Measurements from ENCODE around the gene DBP.
A peak's percentile ranks its signal among the peaks of the same experiment; 100 is the strongest.
"Not testable (repeated sequence)": the region's sequence is repeated elsewhere in the genome, so short reads cannot be mapped to it uniquely, and the experiment has no call there.

DBP gene

DNA sequence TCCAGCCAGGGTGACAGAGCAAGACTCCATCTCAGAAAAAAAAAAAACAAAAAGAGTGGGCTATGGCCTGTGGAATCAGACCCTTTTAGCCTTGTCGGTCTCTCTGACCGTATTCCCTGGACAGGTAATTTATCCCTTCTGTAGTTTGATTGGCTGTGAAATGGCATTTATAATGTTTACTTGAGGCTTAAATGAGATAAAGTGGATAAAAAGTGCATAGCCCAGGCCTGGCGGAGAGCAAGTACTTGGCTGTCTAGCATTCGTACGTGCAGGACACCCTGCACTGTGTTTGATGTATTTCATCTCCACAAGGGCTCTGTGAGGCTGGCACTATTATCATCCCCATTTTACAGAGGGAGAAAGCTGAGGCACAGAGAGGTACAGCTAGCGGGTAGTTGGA lies 28.6 kb upstream of the DBP start:
- no peak for DNase-seq

GRCh38 chr19:48664476-48664875 lies 27.3 kb upstream of the DBP start:
- DNase-seq, result no peak

DNA sequence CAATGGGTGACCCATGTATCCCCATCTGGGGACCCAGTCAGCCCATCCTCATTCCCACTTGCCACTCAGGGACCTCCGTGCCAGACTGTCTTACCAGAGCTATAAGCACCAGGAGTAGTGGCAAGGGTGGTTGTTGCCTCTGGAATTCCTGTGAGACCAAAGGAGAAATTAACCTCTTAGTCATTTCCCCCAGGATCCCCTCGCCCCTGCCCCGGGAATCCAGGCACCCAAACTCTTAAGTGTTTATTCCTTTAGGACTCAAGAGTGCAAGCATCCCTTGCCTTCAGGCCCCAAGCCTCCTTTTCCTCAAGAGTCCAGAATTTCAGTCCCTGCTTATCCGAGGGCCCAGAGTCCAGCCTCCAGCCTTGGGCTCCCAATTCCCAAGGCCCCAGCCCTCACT lies 26.5 kb upstream of the DBP start:
- DNase-seq, result no peak

- DNase-seq, result no peak
Observed at GRCh38 chr19:48661711-48662090, 24.5 kb upstream of the DBP start.

- DNase-seq, result no peak
Observed at GRCh38 chr19:48660852-48661710, 23.9 kb upstream of the DBP start.

DNA sequence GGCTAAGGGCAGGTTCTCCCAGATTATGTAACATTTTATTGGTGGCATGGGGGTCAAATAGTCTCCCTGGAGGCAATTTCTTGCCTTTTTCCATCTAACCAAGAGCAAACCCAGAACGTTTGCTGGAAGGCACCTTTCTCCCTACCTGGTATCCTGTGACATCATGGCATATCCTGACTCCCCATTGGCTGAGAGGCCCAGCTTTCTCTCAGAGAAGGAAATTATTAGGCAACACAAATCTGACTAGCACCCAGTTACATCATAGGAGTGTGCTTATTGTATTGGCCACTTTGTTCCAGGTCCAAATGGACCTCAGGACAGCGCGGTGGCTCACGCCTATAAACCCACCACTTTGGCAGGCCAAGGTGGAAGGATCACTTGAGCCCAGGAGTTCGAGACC lies 22.6 kb upstream of the DBP start:
- DNase-seq, result no peak

GRCh38 chr19:48658483-48658882 lies 21.3 kb upstream of the DBP start:
- no peak for DNase-seq

DNA sequence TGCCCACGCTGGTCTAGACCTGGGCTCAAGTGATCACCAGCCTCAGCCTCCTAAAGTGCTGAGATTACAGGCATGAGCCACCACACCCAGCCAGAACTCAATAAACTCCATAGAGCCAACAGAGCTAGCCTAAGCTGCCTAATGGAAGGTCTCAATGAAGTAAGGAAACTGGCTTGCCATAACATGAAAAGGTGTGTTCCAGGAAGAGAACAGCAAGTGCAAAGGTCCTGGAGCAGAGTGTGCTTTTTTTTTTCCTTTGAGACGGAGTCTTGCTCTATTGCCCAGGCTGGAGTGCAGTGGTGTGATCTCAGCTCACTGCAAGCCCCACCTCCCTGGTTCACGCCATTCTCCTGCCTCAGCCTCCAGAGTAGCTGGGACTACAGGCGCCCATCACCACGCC lies 20.6 kb upstream of the DBP start:
- not testable (repeated sequence) for DNase-seq

- no peak for DNase-seq
Observed at GRCh38 chr19:48656840-48657474, 19.8 kb upstream of the DBP start.

- DNase-seq, result peak; percentile 98
Observed at GRCh38 chr19:48654299-48655059, 17.3 kb upstream of the DBP start.

- no peak for DNase-seq
Observed at GRCh38 chr19:48651683-48652048, 14.5 kb upstream of the DBP start.

- DNase-seq, result no peak
Observed at GRCh38 chr19:48650974-48651682, 13.9 kb upstream of the DBP start.

GRCh38 chr19:48648134-48648533 lies 11.0 kb upstream of the DBP start:
- no peak for DNase-seq

- peak; percentile 95 for DNase-seq
Observed at GRCh38 chr19:48646722-48647216, 9.6 kb upstream of the DBP start.

DNA sequence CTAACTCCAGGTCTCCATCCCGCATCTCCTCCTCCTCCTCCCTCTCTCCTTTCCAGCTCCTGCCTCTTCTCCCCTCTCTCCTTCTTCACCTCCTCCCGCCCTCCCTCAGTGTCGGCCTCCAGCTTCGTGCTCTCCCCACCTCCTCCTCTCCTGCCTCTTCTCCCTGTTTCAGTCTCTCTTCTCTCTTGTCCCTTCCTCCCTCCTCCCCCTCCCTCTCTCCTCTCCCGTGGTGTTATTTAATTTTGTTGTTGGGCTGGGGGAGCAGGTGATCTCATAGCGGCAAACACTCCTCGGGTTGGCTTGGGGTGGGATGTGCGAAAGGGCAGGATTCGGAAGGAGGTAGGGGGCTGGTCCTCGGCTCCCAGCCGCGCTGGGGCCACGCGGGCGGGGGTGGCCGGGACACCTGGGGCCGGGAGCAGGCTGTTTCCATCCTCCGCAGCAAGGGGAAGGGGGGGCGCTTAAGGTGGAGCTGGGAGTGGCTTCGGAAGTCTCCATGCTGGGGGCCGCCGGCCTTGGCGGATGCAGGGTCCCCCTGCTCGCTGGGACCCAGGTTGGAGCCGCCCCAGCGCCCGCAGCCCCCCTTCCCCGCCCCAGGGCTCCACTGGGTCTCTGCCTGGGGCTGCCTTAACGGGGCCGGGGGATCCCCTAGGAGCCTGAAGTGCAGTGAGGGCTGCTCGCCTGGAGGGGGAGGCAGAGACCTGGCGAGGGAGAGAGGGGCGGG lies 9.0 kb upstream of the DBP start, which contains the start of gene CA11:
Gene CA11, minus strand, starts transcription at position 187 of the 721 bp plus-strand sequence. CDS start 555 bp downstream, outside the sequence.
- peak; percentile 94 for DNase-seq

DNA sequence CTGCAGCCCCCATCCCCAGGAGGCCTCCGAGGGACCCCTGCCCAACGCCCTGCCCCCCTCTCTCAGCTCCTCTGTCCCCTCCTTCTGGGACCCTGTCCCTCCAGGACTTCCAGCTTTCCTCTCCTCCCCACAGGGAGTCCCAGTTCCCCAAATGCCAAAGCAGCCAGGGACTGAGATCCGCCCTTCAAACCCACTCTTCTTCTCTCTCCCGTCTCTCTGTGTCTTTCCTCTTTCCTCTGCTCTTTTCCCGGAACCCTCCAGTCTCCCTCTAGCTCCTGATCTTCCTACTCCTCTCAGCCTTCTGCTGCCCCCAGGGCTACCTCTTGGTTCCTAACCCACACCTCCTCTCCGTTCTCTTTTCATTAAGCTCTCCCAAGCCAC lies 8.4 kb upstream of the DBP start:
- DNase-seq, result no peak

DNA sequence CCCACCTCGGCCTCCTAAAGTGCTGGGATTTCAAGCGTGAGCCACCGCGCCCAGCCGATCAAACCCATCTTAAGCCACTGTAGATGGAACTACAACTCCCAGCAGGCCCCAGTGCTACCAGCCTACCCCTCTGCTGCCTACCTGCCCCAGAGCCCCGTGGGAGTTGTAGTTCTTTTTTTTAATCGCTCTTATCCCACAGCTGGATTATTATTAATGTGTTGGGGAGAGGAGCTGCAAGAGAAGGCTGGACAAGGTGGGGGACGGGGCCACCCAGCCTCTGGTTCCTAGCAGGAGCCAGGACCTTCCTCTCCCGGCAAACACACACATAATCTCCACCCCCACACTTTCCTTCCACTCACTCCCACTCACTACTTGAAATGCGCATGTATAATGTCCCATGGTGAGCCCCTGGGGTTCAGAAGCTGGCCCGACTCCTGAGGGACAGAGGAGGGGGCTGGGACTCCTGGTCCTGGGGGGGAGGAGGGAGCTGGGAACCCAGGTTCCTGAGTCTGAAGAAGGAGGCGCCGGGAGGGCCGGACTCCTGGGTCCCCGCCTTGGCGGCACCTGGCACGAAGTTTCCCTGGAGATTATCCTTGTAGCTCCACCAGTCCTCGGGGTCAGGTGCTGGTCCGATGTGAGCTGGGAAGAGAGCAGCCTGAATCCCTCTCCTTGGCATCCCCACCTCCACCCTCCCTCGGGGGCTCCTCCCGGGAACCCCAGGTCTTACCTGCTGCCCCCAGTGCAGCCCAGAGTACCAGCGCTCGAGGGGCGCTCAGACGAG lies 7.8 kb upstream of the DBP start:
- peak; percentile 75 for DNase-seq

DNA sequence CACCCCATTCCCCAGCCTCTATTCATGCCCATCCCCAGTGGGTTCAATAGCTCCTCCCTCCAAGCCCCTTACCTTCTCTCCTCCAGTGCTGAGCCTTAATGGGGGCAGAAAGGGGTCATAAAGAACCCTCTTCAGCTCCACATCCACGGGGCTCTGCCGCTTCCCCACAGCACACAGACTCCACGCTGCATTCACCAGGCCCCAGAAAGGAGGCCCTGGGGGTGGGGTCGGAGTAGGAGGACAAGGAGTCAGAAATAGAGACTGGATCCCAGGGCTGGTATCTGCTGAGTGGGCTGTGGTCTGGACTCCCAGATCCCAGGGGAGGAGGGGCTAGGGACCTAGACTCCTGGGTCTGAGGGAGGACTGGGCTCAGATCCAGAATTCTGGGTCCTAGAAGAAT lies 7.2 kb upstream of the DBP start:
- DNase-seq, result no peak

GRCh38 chr19:48642862-48643261 lies 5.7 kb upstream of the DBP start:
- no peak for DNase-seq

DNA sequence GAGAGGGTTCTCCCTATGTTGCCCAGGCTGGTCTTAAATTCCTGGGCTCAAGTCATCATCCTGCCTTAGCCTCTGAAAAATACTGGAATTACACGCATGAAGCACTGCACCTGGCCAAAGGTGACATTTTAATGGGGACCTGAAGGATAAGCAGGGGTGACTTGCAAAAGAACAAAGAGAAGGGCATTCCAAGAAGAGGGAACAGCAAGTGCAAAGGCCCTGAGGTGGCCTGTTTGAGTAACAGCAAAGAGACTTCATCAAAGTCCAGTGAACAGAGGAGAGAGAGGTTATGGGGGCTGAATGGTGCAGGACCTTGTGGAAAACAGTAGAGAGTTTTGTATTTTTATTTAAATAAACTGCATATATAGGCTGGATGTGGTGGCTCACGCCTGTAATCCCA lies 4.7 kb upstream of the DBP start:
- DNase-seq, result no peak

Measured in NCI-H2171 (cell line).